ENCODE measurements around the gene KCNMA1.
"Not testable (repeated sequence)": the region's sequence is repeated elsewhere in the genome, so short reads cannot be mapped to it uniquely, and the experiment has no call there.

KCNMA1 gene

GRCh38 chr10:77594471-77594783, 43.2 kb downstream of the KCNMA1 start:
- Histone ChIP-seq H3K4me1 (ENCODE audit: control insufficient read depth, insufficient read depth, low read length) (no peaks in the 10 kb centered on the region), H3K27ac (ENCODE audit: low read length) (no peak overlapping the region), H3K36me3 (ENCODE audit: control insufficient read depth, insufficient read depth, low read length) (no peaks in the 10 kb centered on the region), H3K9me3 (ENCODE audit: control insufficient read depth, insufficient read depth, low read length) (no peaks in the 10 kb centered on the region), H3K27me3 (ENCODE audit: control insufficient read depth, insufficient read depth, low read length) (no peaks in the 10 kb centered on the region), H3K4me3 (ENCODE audit: low read length) (no peak overlapping the region)
- DNase-seq (ENCODE audit: low read depth, low spot score), result no peak
- WGBS (ENCODE audit: insufficient coverage, insufficient read length), result no CpG with 5 or more reads among the region's 4 CpGs

GRCh38 chr10:77593771-77594470, 43.7 kb downstream of the KCNMA1 start:
- no peaks in the 10 kb centered on the region for H3K36me3 ChIP-seq (ENCODE audit: control insufficient read depth, insufficient read depth, low read length)
- WGBS (ENCODE audit: insufficient coverage, insufficient read length), result no CpG with 5 or more reads among the region's 7 CpGs
- no peak overlapping the region for H3K27ac ChIP-seq (ENCODE audit: low read length)
- H3K9me3 ChIP-seq (ENCODE audit: control insufficient read depth, insufficient read depth, low read length), result no peaks in the 10 kb centered on the region
- no peak overlapping the region for H3K4me3 ChIP-seq (ENCODE audit: low read length)
- no peaks in the 10 kb centered on the region for H3K4me1 ChIP-seq (ENCODE audit: control insufficient read depth, insufficient read depth, low read length)
- H3K27me3 ChIP-seq (ENCODE audit: control insufficient read depth, insufficient read depth, low read length), result no peaks in the 10 kb centered on the region
- DNase-seq (ENCODE audit: low read depth, low spot score), result no peak

GRCh38 chr10:77592946-77593636, 44.5 kb downstream of the KCNMA1 start:
- no CpG with 5 or more reads among the region's 5 CpGs for WGBS (ENCODE audit: insufficient coverage, insufficient read length)
- Histone ChIP-seq H3K36me3 (ENCODE audit: control insufficient read depth, insufficient read depth, low read length) (no peaks in the 10 kb centered on the region), H3K4me1 (ENCODE audit: control insufficient read depth, insufficient read depth, low read length) (no peaks in the 10 kb centered on the region), H3K27me3 (ENCODE audit: control insufficient read depth, insufficient read depth, low read length) (no peaks in the 10 kb centered on the region), H3K9me3 (ENCODE audit: control insufficient read depth, insufficient read depth, low read length) (no peaks in the 10 kb centered on the region), H3K27ac (ENCODE audit: low read length) (no peak overlapping the region), H3K4me3 (ENCODE audit: low read length) (no peak overlapping the region)
- DNase-seq (ENCODE audit: low read depth, low spot score), result no peak

- Histone ChIP-seq H3K4me3 (ENCODE audit: low read length) (no peak overlapping the region), H3K27ac (ENCODE audit: low read length) (no peak overlapping the region), H3K4me1 (ENCODE audit: control insufficient read depth, insufficient read depth, low read length) (no peaks in the 10 kb centered on the region), H3K36me3 (ENCODE audit: control insufficient read depth, insufficient read depth, low read length) (no peaks in the 10 kb centered on the region), H3K9me3 (ENCODE audit: control insufficient read depth, insufficient read depth, low read length) (no peaks in the 10 kb centered on the region), H3K27me3 (ENCODE audit: control insufficient read depth, insufficient read depth, low read length) (no peaks in the 10 kb centered on the region)
- no CpG with 5 or more reads among the region's 4 CpGs for WGBS (ENCODE audit: insufficient coverage, insufficient read length)
- no peak for DNase-seq (ENCODE audit: low read depth, low spot score)
These were observed 45.1 kb downstream of the KCNMA1 start for GRCh38 chr10:77592510-77592909.

- Histone ChIP-seq H3K27me3 (ENCODE audit: control insufficient read depth, insufficient read depth, low read length) (no peaks in the 10 kb centered on the region), H3K4me1 (ENCODE audit: control insufficient read depth, insufficient read depth, low read length) (no peaks in the 10 kb centered on the region), H3K4me3 (ENCODE audit: low read length) (no peak overlapping the region), H3K9me3 (ENCODE audit: control insufficient read depth, insufficient read depth, low read length) (no peaks in the 10 kb centered on the region), H3K36me3 (ENCODE audit: control insufficient read depth, insufficient read depth, low read length) (no peaks in the 10 kb centered on the region), H3K27ac (ENCODE audit: low read length) (no peak overlapping the region)
- DNase-seq (ENCODE audit: low read depth, low spot score), result no peak
- WGBS (ENCODE audit: insufficient coverage, insufficient read length), result no CpG with 5 or more reads among the region's 3 CpGs
These were observed 46.2 kb downstream of the KCNMA1 start for GRCh38 chr10:77591238-77591880.

DNA sequence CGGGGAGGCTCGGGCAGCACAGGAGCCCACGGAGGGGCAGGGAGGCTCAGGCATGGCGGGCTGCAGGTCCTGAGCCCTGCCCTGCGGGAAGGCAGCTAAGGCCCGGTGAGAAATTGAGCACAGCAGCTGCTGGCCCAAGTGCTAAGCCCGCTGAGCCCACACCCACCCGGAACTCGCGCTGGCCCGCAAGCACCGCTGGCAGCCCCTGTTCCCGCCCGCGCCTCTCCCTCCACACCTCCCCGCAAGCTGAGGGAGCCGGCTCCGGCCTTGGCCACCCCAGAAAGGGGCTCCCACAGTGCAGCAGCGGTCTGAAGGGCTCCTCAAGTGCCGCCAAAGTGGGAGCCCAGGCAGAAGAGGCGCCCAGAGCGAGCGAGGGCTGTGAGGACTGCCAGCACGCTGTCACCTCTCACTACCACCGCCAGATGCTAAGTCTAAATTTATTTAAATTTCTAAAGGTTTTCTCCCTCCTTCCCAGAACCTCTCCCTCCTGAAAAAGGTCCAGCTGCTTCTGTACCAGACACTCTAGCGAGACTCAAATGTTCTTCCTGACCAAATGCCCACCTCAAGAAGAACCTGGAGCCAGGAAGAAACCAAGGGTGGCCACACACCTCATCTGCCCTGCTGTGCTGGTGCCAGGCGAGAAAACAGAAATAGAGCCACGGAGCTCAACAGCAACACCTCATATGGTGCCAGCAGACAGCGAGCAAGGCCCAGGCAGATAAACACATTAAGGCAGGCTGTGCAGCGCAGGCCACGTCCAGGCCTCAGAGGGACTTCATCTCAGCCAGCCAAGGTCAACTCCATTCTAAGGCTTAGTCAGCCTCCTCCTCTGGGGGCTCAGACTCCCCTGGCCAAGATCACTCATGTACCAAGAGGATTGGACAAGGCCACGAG, 47.0 kb downstream of the KCNMA1 start:
- Histone ChIP-seq H3K27me3 (ENCODE audit: control insufficient read depth, insufficient read depth, low read length) (no peaks in the 10 kb centered on the region), H3K4me3 (ENCODE audit: low read length) (no peak overlapping the region), H3K27ac (ENCODE audit: low read length) (no peak overlapping the region), H3K4me1 (ENCODE audit: control insufficient read depth, insufficient read depth, low read length) (no peaks in the 10 kb centered on the region), H3K36me3 (ENCODE audit: control insufficient read depth, insufficient read depth, low read length) (no peaks in the 10 kb centered on the region), H3K9me3 (ENCODE audit: control insufficient read depth, insufficient read depth, low read length) (no peaks in the 10 kb centered on the region)
- no CpG with 5 or more reads among the region's 32 CpGs for WGBS (ENCODE audit: insufficient coverage, insufficient read length)
- DNase-seq (ENCODE audit: low read depth, low spot score), result no peak

DNA sequence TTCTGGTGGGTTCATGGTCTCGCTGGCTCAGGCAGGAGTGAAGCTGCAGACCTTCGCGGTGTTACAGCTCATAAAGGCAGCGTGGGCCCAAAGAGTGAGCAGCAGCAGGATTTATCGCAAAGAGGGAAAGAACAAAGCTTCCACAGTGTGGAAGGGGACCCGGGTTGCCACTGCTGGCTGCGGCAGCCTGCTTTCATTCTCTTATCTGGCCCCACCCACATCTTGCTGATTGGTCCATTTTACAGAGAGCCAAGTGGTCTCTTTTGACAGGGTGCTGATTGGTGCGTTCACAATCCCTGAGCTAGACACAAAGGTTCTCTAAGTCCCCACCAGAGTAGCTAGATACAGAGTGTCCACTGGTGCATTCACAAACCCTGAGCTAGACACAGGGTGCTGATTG, 47.9 kb downstream of the KCNMA1 start:
- H3K4me1 ChIP-seq (ENCODE audit: control insufficient read depth, insufficient read depth, low read length); H3K4me3 ChIP-seq (ENCODE audit: low read length); H3K27ac ChIP-seq (ENCODE audit: low read length); DNase-seq (ENCODE audit: low read depth, low spot score); H3K9me3 ChIP-seq (ENCODE audit: control insufficient read depth, insufficient read depth, low read length); H3K27me3 ChIP-seq (ENCODE audit: control insufficient read depth, insufficient read depth, low read length); H3K36me3 ChIP-seq (ENCODE audit: control insufficient read depth, insufficient read depth, low read length): not testable (repeated sequence)
- WGBS (ENCODE audit: insufficient coverage, insufficient read length), result no CpG with 5 or more reads among the region's 8 CpGs

- H3K27me3 ChIP-seq (ENCODE audit: control insufficient read depth, insufficient read depth, low read length), result no peaks in the 10 kb centered on the region
- no peak for DNase-seq (ENCODE audit: low read depth, low spot score)
- H3K4me3 ChIP-seq (ENCODE audit: low read length), result no peak overlapping the region
- no peaks in the 10 kb centered on the region for H3K9me3 ChIP-seq (ENCODE audit: control insufficient read depth, insufficient read depth, low read length)
- H3K36me3 ChIP-seq (ENCODE audit: control insufficient read depth, insufficient read depth, low read length), result no peaks in the 10 kb centered on the region
- no peak overlapping the region for H3K27ac ChIP-seq (ENCODE audit: low read length)
- H3K4me1 ChIP-seq (ENCODE audit: control insufficient read depth, insufficient read depth, low read length), result no peaks in the 10 kb centered on the region
- WGBS (ENCODE audit: insufficient coverage, insufficient read length), result no CpG with 5 or more reads among the region's 7 CpGs
These were observed 48.7 kb downstream of the KCNMA1 start for GRCh38 chr10:77588886-77589285.

DNA sequence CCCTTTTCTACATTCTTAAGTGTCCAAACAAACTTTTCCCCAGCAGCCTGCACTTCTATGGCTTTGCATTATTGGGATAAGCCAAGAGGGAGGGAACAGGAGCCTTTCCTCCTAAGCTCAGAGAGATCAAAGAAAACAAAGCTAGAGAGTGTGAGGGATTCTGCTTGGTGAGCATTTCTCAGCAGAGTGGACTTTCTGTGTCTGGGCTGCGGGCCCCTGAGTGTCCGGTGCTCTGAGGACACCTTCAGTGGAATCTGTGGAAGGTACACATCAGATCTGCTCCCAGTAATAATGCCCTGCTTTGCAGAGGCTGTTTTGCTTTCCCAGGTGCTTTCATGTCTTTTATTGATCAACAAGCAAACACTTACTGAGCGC, 50.2 kb downstream of the KCNMA1 start:
- Histone ChIP-seq H3K4me1 (ENCODE audit: control insufficient read depth, insufficient read depth, low read length) (no peaks in the 10 kb centered on the region), H3K36me3 (ENCODE audit: control insufficient read depth, insufficient read depth, low read length) (no peaks in the 10 kb centered on the region), H3K9me3 (ENCODE audit: control insufficient read depth, insufficient read depth, low read length) (no peaks in the 10 kb centered on the region), H3K4me3 (ENCODE audit: low read length) (no peak overlapping the region), H3K27ac (ENCODE audit: low read length) (no peak overlapping the region), H3K27me3 (ENCODE audit: control insufficient read depth, insufficient read depth, low read length) (no peaks in the 10 kb centered on the region)
- DNase-seq (ENCODE audit: low read depth, low spot score), result no peak
- no CpG with 5 or more reads among the region's 3 CpGs for WGBS (ENCODE audit: insufficient coverage, insufficient read length)

DNA sequence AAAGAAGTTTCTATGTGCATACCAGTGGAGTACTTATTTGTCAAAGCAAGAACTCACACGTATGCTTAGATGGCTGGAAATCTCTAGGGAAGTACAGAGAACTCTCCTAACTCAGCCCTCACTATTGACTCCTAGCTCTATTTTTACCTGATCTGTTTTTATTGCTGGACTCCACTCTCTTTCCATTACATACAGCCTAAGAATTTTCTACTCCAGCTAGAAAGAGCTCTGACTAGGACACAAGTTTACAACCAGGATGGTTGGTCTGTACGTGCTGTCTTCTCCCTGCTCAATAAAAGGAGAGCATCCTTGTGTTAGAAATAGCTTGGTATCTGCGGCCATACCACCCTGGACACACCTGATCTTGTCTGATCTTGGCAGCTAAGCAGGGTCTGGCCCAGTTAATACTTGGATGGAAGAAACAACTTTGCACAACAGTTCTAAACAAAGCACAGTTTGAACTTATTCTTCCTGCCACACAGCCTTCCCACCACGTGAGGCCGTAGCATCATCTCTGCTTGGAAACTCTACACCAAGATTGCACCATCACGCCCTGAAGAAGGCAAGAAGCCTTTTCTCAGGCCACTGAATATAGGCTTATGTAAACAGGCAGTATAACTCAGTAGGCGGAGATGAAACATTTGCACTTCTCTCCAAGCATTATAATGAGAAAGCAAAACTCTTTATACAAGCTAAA, 50.7 kb downstream of the KCNMA1 start:
- Histone ChIP-seq H3K27ac (ENCODE audit: low read length) (no peak overlapping the region), H3K4me1 (ENCODE audit: control insufficient read depth, insufficient read depth, low read length) (no peaks in the 10 kb centered on the region), H3K27me3 (ENCODE audit: control insufficient read depth, insufficient read depth, low read length) (no peaks in the 10 kb centered on the region), H3K9me3 (ENCODE audit: control insufficient read depth, insufficient read depth, low read length) (no peaks in the 10 kb centered on the region), H3K36me3 (ENCODE audit: control insufficient read depth, insufficient read depth, low read length) (no peaks in the 10 kb centered on the region), H3K4me3 (ENCODE audit: low read length) (no peak overlapping the region)
- no CpG with 5 or more reads among the region's 7 CpGs for WGBS (ENCODE audit: insufficient coverage, insufficient read length)
- no peak for DNase-seq (ENCODE audit: low read depth, low spot score)

Measured in iPS DF 6.9 (cell line).